Duodenal mucosa (tissue), 2 donors: Measurements from ENCODE around the gene IL3.
"Not testable (repeated sequence)": the region's sequence is repeated elsewhere in the genome, so short reads cannot be mapped to it uniquely, and the experiment has no call there.

Experiments used
- H3K27ac ChIP-seq: one replicate; pipeline ENCODE4 v1.7.0; 2013; ENCODE audit warnings: low read depth, low read length
- H3K27me3 ChIP-seq, 2 donors: one replicate each; pipeline ENCODE4 v1.7.0; 2013; ENCODE audit warnings: low read length in 2 of 2, control low read depth in 1 of 2; ENCODE audit not compliant: insufficient read depth in 2 of 2, control insufficient read depth in 1 of 2
- H3K36me3 ChIP-seq, 2 donors: one replicate each; pipeline ENCODE4 v1.7.0; 2013; ENCODE audit warnings: low read length in 2 of 2, control low read depth in 1 of 2; ENCODE audit not compliant: insufficient read depth in 2 of 2, control insufficient read depth in 1 of 2
- H3K4me1 ChIP-seq, 2 donors: one replicate each; pipeline ENCODE4 v1.7.0; 2013; ENCODE audit warnings: low read length in 2 of 2, control low read depth in 1 of 2; ENCODE audit not compliant: insufficient read depth in 2 of 2, control insufficient read depth in 1 of 2
- H3K4me3 ChIP-seq, 2 donors: one replicate each; pipeline ENCODE4 v1.7.0; 2013; ENCODE audit warnings: low read length in 2 of 2, low read depth in 1 of 2
- H3K9ac ChIP-seq, 2 donors: one replicate each; pipeline ENCODE4 v1.7.0; 2013; ENCODE audit warnings: low read length in 2 of 2, low read depth in 1 of 2
- H3K9me3 ChIP-seq, 2 donors: one replicate each; pipeline ENCODE4 v1.7.0; 2013; ENCODE audit warnings: low read length in 2 of 2, control low read depth in 1 of 2; ENCODE audit not compliant: control insufficient read depth in 1 of 2

Gene IL3

DNA sequence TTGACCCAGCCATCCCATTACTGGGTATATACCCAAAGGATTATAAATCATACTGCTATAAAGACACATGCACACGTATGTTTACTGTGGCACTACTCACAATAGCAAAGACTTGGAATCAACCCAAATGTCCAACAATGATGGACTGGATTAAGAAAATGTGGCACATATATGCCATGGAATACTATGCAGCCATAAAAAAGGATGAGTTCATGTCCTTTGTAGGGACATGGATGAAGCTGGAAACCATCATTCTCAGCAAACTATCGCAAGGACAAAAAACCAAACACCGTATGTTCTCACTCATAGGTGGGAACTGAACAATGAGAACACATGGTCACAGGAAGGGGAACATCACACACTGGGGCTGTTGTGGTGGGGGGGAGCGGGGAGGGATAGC, 48.5 kb downstream of the IL3 start:
- H3K27me3 ChIP-seq, H3K4me3 ChIP-seq, H3K9ac ChIP-seq, H3K9me3 ChIP-seq, H3K36me3 ChIP-seq, H3K27ac ChIP-seq, H3K4me1 ChIP-seq: not testable (repeated sequence)

DNA sequence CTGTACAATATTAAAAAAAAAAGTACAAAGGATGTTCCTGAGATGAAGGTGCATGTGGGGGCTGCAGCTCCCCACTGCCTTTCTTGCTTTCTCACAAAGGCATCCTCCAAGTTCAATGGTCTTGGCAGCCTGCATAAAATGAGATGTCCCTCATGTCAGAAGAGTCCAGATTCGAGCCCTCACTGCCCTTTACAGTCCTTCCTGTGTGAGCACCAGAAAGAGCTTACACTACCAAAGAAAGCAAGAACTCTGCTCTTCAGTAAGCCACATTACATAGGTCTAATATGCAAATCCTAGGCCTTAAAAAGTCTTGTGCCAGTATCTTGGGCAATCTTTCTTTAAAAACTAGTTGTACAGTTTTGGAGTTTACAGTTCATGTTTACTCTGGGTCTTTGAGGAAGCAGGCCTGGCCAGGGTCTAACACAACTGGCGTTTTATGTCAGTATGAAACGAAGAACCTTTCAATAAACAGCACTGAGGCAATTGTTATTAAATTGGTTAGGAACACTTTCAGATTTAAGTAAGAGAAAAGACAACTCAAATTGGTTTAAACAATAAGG, 49.1 kb downstream of the IL3 start:
- H3K9me3 ChIP-seq = no peaks in the 10 kb centered on the region
- no peak overlapping the region for H3K9ac ChIP-seq
- H3K27me3 ChIP-seq = no peaks in the 10 kb centered on the region
- H3K4me1 ChIP-seq = peaks cover 5% of the 10 kb centered on the region in 2 donors
- no peak overlapping the region for H3K4me3 ChIP-seq
- H3K27ac ChIP-seq = no peak overlapping the region
- no peaks in the 10 kb centered on the region for H3K36me3 ChIP-seq

DNA sequence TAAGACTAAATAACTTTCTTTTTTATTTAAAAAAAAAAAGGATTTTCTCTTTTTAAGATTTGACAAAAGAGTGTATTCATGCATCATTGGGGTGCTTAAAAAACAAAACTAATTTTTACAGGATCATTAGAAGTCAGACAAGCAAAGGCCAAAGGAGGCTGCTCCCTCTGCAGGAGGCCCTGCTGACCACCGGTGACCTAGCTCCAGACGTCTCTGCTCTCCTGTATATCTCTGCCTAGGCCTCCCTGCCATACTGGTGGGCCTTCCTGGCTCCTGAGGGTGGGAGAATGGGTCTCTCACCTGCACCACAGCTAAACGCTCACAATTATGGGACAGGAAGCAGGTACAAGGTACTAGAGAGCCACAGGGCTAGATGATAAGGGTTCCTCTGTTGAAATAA, 49.7 kb downstream of the IL3 start:
- no peaks in the 10 kb centered on the region for H3K36me3 ChIP-seq
- no peak overlapping the region for H3K4me3 ChIP-seq
- no peak overlapping the region for H3K27ac ChIP-seq
- no peak overlapping the region for H3K9ac ChIP-seq
- no peaks in the 10 kb centered on the region for H3K4me1 ChIP-seq
- H3K27me3 ChIP-seq = no peaks in the 10 kb centered on the region
- no peaks in the 10 kb centered on the region for H3K9me3 ChIP-seq

DNA sequence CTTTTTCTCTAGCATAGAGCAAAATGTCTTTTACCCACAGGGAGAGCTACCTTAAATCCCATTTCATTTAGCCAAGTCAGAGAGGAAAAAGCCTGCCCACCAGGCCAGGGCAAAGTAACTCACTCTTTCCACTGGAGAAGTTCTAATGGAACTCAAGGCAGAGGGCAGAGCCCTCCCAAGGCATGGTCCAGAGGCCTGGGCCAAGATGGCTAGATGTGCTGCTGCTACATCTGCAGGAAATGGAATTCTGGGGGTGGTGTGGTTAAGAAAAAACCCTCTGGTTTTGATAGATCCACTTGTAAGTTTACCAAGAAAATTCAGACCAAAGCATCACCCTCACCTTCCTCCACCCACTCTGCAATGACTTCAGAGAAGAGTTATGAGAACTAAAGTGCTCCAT, 50.5 kb downstream of the IL3 start:
- Histone ChIP-seq H3K9ac (no peak overlapping the region), H3K36me3 (no peaks in the 10 kb centered on the region), H3K27ac (no peak overlapping the region), H3K4me3 (no peak overlapping the region), H3K4me1 (no peaks in the 10 kb centered on the region), H3K9me3 (no peaks in the 10 kb centered on the region), H3K27me3 (no peaks in the 10 kb centered on the region)

DNA sequence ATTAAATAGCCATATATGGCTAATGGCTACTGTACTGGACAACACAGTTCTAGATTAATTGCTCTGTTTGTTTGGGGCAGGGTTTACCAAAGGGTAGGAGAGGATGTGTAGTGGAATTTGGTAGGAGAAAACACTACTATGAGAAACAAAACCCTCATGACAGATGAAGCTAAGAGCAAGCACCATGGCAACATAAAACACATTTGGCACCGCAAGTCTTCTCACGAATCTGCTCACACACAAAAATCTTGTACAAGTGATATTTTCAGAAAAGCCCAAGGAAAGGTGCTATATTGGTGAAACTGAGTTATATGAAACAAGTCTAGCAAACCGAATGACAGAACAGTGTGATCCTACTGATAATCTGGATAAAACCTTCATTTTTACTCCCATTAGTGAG, 51.7 kb downstream of the IL3 start:
- Histone ChIP-seq H3K36me3 (no peaks in the 10 kb centered on the region), H3K4me1 (no peaks in the 10 kb centered on the region), H3K27me3 (no peaks in the 10 kb centered on the region), H3K4me3 (no peak overlapping the region), H3K9ac (no peak overlapping the region), H3K27ac (no peak overlapping the region), H3K9me3 (no peaks in the 10 kb centered on the region)
